Femur (tissue), 1 donor: ENCODE results near the gene TIAM2.

Source experiments
- DNase-seq: peaks from one replicate; pipeline ENCODE4 v3.0.0-alpha.2; 2017

TIAM2 gene

GRCh38 chr6:155241966-155242365 is 246.9 kb downstream of the TIAM2 start:
- DNase-seq, result no peak

DNA sequence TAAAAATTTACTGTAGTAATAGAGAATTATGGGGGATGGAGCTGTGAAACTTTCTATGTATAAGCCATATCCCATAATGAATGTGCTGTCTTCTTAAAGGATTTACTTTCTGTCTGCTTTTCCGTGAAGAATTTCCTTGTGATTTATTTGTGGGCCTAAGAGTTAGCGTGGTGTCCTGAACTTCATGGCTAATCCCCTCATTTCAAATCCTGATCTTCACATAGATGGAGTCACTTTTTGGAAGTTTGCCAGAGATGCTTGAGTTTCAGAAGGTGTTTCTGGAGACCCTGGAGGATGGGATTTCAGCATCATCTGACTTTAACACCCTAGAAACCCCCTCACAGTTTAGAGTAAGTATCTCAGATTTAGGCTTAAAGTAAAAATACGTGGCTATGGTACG is 249.3 kb downstream of the TIAM2 start:
- no peak for DNase-seq

DNA sequence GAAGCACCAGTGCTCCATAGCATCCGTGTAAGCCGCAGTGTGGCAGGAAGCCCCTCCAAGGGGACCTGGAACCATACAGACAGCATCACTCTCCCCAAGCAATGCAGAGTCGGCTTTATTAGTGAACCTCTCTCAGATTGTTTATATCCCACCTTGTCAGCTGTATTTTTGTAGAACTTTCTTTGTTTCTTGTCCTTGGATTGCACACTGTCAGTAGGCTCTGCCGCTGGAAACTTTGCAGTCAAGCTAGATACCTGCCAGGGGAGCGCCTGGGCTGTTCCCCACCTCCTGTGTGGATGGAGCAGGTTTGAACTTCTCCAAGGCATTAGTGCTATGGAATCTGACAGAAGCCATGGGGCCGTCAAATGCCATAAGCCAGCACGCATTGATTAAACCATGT is 250.1 kb downstream of the TIAM2 start:
- DNase-seq, result no peak

- no peak for DNase-seq
Observed at GRCh38 chr6:155245831-155246230, 250.7 kb downstream of the TIAM2 start.

DNA sequence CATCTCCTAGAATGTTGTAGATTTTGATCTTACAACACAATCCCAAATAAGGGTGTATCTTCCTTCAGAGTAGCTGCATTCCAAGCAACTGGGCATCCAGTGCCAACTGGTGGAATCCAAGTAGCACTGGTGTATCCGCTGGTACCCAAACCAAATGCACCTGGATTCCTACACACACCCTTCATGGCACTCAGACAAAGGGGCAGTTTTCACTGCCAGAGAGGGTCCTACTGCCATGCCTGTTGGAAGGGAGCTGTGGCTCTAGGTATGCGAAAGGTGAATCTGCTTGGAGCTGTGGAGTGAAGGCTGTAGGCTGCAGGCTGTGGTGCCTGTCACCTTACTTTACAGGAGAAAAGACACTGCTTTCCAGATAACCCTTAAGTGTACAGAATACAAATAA is 251.7 kb downstream of the TIAM2 start:
- DNase-seq, result no peak

DNA sequence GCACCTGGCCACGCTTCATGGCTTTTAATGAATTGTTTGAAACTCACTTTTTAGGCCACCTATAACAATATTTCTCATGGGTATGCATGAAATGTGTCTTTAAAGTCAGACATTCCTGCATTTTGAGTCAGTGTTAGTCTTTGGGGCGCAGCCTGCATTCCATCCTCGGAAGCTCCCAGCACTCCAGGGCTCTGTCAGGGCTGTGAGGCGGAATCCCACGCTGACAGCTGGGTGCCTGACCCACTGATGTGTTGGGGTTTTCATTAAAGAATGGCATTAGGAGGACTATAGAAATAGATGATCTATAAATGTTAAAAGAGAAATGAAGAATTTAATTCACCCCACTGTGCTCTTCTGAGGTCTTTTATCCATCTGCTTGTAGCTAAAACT is 252.5 kb downstream of the TIAM2 start:
- DNase-seq, result no peak

DNA sequence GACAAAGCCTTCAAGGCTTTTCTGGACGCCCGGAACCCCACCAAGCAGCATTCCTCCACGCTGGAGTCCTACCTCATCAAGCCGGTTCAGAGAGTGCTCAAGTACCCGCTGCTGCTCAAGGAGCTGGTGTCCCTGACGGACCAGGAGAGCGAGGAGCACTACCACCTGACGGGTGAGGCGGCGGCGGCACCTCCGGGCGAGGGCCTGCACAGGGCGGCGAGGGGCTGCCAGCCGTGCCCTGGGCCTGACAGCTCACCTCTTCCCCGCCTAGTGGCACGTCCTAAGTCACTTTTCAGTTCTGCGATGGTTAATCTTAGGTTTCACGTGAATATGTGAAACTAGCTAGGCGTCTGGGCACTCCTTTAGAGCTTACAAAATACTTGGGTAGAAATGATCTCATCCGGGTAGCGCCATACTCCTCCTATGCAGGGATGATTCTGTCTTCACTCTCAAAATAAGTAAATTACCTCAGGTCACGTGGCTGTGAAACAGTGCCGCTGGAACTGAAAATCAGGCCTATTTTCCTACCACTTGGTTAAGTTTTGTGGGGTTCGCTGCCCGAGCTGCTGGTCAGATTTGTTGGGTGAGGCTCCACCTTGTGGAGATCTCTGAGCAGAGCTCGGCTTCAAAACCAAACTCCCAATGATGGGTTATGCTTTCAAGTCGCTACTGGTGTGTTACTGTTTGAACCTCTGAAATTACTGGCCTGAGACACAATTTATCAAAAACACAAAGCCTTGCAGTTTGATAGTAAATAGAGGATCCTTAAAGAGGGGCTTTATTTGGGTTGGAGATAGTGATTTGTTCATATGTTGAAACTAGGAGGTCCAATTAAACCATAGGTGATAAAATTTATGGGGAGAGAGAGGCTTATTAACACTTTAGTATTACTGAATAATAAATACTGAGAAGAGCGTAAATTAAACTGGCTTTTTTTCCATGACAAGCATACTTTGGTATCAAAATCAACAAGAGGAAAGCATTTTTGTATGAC is 253.2 kb downstream of the TIAM2 start:
- DNase-seq, result peak; percentile 70

DNA sequence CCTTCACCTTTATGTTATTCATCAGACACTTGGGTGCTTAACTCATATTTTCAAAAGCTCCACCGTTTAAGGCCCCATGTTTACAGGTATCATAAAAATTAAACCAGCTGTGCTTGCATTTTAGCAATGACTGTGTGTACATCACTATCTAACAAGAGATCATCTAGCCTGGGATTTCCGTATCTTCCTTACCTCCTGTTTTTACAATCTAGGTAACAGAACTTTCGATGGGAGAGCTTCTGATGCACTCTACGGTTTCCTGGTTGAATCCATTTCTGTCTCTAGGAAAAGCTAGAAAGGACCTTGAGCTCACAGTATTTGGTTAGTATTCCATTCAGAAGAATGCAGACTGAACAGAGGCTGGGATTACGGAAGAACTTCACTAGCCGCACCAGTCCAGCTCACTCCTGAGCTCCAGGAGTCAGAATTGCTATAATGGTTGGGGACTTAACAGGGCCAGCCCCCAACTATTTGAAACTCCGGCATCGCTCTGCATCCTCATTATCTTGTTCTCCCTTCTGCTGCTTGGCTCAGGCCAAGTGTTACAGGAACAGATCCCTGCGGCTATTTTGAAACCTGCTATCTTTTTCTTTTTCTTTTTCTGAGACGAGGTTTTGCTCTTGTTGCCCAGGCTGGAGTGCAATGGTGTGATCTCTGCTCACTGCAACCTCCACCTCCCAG is 255.7 kb downstream of the TIAM2 start:
- DNase-seq, result no peak

- DNase-seq, result no peak
Observed at GRCh38 chr6:155252581-155252980, 257.5 kb downstream of the TIAM2 start.

DNA sequence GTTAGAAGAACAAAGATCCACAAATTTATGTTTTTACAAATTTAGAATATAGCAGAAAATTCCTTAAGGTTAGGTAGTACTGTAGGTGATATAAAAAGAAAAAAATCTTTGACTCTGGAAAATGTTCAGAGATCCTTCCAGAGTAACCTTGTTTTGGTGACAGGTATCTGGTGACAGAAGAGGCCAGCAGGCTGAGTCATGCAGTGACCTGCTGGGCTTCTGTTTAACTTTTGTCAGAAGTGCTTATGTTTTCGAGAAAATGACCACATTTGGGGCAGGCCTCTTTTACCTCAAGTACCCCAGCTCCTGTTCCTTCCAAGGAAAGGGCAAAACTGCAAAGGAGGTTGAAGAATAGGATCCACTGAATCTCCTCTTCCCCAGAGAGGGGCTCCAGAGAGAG is 258.2 kb downstream of the TIAM2 start:
- no peak for DNase-seq

DNA sequence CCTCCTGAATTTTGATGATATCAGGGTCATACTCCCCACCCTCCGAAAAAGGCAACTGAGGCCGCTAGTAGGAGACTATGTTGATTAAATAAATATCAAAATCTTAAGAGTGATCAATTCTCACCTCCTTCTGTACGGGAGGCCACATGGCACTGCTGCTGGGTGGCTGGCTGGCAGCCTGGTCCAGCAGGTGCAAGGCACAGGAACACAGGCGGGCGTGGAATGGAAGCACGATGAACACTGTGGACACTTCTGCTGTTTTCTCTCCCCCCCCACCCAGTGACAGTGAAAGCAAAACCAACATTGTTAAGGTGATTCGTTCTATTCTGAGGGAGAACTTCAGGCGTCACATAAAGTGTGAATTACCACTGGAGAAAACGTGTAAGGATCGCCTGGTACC is 259.0 kb downstream of the TIAM2 start:
- DNase-seq, result no peak

GRCh38 chr6:155256122-155256795 is 261.1 kb downstream of the TIAM2 start:
- DNase-seq, result no peak

DNA sequence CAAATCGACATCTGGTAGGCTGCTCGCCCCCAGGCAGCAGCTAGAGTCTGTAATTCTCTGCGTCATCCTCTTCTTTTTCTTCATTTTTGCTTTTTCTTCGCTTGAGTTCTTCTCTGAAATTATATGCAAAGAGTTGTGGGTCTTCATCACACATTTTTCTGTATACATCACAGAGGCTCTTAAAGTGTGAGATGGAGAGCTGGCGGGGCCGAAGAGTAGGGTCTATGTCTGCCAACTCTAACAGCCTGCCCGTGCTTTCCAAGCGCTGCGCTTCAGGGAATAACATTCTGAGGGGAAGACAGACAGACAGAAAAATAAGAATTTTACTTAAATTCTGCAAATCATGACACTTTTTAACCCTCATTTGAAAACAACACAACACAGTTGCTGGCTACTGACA is 262.7 kb downstream of the TIAM2 start:
- no peak for DNase-seq

DNA sequence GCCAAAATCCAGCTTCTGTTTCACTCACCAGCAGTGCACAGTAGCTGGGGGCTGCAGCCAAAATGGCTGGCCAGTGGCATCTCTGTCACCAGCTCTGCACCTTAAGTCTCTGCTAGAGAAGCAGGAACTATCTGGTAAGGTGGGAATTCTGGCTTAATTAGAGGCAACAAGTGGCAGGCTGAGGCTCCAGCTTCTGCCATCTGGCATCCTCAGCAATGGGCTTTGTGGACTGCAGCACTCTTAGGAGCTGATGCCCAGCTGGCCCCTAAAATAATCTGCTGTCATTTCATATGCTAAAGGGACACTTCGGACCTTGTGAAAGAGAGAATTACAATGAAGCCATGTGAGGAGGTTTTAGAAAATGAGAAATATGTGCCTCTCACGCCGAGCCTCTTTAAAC is 264.1 kb downstream of the TIAM2 start:
- DNase-seq, result no peak

DNA sequence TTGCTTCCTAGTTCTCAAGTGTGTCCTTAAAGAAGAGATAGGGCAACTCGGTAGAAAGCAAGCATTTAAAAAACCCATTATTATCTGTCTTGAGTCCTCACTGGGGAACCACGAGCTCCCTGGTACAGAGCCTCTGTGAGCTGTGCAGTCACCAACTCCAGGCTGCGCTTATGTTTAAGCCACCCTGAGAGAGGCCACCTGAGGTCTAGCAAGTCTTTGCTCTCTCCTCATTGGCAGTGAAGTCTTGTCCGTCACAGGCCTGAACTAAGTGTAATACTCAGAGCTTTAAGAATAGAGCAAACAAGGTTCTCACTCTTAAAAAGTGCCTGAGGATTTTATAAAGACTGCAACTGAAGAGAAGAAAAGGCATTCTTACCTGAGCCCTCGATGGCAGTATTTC is 264.8 kb downstream of the TIAM2 start:
- no peak for DNase-seq

DNA sequence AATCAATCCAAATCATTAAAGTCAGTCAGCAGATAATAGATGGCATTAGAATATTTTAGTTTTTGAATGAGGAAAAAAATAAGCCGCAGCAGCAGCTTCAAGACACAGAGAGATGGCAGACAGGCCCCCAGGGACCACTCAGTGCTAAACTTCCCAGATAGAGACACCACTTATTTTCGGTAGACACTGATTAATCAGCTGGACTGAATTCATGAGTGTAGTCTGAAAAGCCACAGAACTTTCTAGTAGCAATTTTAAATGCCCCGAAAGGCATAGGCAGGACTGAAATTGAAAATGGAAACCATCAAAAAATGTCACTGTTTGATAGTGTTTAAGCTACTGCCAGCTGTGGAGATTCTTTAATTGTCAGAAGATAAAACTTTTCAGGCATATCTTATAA is 265.6 kb downstream of the TIAM2 start:
- DNase-seq, result no peak

- DNase-seq, result no peak
Observed at GRCh38 chr6:155261111-155261900, 266.2 kb downstream of the TIAM2 start.

DNA sequence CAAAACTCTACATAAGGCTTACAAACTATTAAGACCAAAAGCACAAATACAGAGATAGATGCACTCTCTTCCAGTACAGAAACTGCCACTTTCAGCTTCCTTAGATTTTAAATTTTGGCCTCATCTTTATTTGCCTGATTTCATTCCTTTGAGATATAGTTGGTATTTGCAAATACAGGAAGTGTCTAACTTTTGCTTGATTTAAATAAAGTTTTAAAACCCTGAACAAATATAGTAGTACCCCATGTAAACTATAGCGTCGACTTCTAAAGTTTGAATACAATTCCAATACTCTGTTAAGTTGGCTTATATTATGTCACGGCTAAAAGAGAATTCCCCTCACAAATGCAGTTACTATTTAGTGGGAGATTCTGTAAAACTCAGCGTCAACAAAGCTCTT is 267.5 kb downstream of the TIAM2 start:
- no peak for DNase-seq

DNA sequence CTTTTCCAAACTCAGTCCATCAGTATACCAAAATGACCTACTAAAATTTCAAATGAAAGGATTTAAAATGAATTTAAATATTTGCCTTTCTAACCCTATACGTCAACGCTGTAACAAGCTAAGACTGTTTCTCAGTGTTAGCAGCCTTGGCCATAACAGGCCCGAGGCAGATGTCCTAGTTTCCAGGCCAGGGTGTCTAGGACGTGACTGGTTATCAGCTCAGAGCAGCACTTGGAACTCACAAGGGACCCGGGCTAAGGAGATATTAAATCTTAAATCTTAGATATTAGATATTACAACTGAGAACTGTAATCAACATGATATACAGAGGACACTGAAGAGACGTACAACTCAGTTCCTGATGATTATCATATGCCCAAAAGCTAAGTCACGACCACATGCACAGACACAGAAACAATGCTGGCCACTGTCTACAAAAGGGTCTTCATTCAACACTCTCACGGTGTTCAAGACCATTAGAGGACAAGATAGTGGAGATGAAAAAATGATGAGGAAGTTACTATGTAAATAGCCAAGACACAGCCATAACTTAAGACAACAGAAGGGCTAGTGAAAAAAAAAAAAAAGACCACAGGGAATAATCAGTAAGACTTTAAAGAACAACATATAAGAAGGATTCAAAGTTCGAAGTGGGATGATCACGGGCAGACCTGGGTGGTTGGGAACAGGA is 268.4 kb downstream of the TIAM2 start, which contains the start of gene CLDN20:
Gene CLDN20 (plus strand): TSS at position 641 of the 691 bp plus-strand sequence. CDS start 11,707 bp downstream, outside the sequence.
- DNase-seq, result no peak

- DNase-seq, result peak; percentile 59
Observed at GRCh38 chr6:155264693-155265320, 269.7 kb downstream of the TIAM2 start.

- DNase-seq, result no peak
Observed at GRCh38 chr6:155265843-155266535, 270.9 kb downstream of the TIAM2 start.
